Measurements from ENCODE around the gene DPH5.
A peak's percentile ranks its signal among the peaks of the same experiment; 100 is the strongest.
"Not testable (repeated sequence)": the region's sequence is repeated elsewhere in the genome, so short reads cannot be mapped to it uniquely, and the experiment has no call there.

Gene DPH5

DNA sequence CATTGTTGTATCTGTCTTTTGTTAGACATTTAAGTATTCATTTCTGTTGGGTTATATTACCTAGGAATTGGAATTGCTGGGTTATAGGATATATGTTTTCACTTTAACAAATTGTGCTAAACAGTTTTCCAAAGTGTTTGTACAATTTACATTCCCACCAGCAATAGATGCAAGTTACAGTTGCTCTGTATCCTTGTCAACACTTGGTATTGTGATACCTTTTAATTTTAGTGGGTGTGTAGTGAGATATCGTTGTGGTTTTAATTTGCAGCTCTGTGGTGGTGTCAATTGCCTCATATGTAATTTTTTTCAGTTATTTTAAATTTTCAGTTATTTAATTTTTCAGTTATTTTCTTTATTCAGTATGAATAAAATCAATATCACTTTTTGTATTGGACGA, 7.4 kb upstream of the DPH5 start:
- FAIRE-seq (peak; percentile 11), DNase-seq (ENCODE audit: insufficient read length, low spot score) (no peak)

DNA sequence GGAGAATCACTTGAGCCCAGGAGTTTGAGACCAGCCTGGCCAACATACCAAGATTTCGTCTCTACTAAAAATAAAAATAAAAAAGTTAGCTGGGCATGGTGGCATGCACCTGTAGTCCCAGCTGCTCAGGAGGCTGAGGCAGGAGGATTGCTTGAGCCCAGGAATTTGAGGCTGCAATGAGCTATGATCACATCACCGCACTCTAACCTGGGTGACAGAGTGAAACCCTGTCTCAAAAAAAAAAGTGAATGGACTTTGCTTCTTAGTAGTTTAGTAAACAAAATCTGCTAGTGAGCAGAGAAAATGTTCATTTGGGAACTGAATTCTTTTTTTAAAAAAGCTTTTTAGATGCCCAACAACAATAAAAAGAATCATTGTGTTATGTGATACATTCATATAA, 6.5 kb upstream of the DPH5 start:
- FAIRE-seq; DNase-seq (ENCODE audit: insufficient read length, low spot score): not testable (repeated sequence)

DNA sequence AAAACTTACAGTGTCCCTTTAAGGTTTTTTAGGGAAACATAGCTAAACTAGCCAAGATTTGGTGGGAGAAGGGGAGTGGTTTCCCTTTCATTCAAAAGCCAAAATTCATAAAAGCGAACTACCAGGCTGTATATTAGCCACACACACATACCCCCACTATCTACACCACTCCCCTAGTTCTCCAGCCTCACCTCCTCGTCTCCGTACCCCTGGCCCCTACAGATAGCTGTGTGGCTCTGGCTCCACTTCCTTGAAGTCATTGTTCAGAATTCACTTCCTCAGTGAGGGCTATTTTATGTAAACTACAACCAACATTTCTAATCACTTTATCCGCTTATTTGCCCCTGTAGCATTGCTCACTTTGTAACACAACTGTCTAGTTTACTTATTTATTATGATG, 5.3 kb upstream of the DPH5 start:
- DNase-seq (ENCODE audit: insufficient read length, low spot score) (no peak), FAIRE-seq (no peak)

DNA sequence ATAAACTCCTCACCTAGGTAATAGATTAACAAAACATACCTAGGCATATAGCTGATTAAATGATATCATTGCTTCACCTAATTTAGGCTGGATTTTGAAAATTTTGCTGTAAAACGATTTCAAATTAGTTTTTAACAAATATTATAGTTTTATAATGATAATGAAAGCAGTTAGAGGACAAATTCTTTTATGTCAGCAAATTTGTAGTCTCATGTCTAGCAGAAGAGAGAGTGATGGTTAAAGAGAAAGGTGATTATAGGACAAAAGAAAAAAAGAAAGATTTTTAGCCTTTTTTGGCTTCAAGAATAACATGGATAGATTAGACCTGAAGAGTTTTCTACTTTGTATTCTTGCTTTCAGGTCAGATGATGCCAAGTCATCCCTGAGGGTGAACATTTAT, 3.6 kb upstream of the DPH5 start:
- no peak for DNase-seq (ENCODE audit: insufficient read length, low spot score)
- FAIRE-seq, result peak; percentile 76

DNA sequence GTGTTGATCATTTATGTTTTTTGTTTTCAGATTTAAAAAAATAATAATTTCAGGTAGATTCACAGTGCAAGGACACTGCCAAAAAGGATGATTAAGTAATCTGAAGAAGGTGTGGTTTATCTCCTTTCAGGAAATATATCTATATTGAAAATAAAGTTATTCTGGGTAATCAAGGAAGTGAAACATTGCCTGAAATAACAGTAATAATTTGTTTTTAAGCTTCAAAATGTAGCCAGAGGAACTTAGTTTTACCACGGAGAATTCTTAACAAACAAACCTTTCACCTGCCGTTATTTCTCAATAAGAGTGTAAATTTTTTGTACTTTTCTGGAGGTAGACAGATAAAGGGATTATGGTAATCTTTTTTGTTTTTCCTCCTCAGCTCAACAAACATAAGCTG, 2.9 kb upstream of the DPH5 start:
- FAIRE-seq, result peak; percentile 44
- no peak for DNase-seq (ENCODE audit: insufficient read length, low spot score)

DNA sequence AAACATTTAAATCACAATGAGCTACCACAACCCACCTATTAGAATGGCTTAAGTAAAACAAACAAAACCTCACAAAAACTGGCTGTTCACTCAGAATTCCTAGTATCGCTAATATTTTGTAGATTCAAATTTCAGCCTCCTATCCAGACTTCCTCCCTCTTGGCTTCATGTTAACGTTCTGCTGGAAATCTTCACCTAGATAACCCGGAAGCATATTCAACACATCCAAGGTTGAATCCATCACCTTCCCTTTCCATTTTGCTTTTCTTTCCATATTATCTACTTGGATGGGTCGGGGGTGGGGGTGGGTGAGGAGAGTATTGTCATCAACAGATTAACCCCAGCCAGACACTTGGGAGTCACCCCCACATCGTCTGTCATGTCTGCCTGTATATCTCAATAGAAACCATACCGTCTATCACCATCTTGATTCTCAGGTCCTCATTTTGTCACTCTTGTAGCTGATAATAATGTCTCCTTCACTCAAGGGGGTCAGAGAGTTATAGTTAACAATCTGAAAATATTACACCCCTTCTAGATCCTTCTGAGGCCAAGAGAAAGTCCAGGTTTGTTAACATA, 1.7 kb upstream of the DPH5 start:
- FAIRE-seq, result peak; percentile 88

DNA sequence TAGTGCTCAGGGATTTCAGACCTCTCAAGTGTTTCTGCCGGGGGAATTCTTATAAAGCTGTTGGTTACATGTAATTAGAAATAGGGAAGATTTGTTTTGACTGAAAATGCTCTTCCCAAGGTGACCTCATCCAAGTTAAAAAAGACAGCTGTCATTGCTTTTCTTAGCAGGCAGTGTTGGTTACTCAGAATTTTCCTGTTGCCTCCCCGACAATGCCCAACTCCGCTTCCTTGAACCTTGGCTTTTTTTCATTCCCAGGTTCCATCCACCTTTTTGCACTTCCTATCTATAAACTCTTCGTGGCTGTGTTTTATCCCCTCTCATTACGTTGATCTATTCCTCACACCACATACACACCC, 825 bp upstream of the DPH5 start:
- no peak for FAIRE-seq

More for the DNA sequence above, 1.7 kb upstream of the DPH5 start:
- no peak for DNase-seq (ENCODE audit: insufficient read length, low spot score)

DNA sequence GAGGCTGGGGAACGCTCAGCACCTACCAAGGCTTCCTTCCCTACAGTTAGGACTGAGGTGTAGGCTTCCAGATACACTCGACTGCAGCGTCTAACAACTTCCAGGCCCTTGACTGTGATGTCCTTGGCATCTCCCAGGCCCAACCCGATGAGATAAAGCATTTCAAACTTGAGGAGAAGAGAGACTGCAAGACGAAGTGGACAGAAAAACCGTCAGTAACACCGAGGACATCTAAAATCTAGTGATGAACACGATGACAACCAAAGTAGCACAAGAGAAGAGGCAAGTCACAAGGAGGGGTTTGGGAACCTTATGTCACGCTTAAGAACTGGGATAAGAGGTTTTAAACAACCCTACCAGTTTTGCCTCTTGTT, 314 bp downstream of the DPH5 start:
- FAIRE-seq (no peak), DNase-seq (ENCODE audit: insufficient read length, low spot score) (no peak)

More for the DNA sequence above, 825 bp upstream of the DPH5 start:
- no peak for DNase-seq (ENCODE audit: insufficient read length, low spot score)

DNA sequence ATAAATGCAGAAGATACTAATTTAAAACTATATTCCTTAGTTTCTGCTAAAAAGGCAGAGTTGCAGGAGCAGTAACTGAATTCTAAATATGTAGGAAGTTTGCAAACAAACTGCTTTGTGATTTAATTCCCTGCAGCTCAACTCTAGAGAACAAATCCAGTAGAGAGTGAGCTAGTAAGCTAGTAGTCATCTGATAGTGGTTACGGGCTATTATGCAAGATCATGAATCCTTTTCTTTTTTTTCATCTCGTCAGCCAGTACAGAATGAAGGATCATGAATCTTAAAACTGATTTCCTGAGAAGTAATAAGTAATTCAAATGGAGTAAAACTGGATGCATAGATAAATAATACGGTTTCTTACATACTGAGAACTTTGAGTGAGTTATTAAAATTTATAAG, 3.3 kb downstream of the DPH5 start:
- DNase-seq (ENCODE audit: insufficient read length, low spot score) (no peak), FAIRE-seq (no peak)

DNA sequence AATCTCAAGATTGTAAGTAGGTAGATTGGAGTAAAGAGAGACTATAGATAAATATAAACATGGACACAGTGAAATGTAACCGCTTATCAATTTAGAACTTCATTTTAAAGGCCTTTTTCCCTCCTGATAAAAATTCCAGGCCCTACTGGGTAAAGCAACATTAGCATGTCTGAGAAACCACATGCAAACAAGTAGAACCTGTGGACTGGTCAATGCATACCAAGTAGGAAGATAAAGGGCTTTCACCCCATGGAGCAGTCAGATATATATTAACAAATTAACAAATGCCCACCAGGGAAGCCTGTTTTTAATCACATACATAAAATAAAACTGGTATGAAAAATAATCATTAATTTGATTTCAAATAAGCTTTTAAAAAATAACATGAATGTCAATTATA, 8.1 kb downstream of the DPH5 start:
- DNase-seq (ENCODE audit: insufficient read length, low spot score), result no peak
- FAIRE-seq, result no peak

DNA sequence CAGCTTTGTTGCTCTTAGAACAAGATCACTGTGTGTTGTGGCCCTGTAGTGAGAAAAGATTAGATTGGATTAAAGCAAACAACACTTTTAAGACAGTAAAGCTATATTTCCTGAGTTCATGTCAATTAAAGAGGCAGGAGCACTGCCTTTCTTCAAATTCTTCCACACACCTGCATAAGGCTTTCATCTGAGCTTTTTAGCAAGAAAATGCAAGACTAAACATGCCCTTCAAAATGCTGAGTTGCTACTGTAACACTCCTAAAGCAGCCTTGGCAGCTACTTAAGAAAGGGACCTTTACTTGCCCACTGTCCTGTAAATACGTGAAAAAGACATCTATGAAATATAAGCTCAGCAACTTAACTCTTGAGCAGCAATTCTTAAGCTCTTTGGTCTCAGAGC, 11.8 kb downstream of the DPH5 start:
- FAIRE-seq (no peak), DNase-seq (ENCODE audit: insufficient read length, low spot score) (no peak)

DNA sequence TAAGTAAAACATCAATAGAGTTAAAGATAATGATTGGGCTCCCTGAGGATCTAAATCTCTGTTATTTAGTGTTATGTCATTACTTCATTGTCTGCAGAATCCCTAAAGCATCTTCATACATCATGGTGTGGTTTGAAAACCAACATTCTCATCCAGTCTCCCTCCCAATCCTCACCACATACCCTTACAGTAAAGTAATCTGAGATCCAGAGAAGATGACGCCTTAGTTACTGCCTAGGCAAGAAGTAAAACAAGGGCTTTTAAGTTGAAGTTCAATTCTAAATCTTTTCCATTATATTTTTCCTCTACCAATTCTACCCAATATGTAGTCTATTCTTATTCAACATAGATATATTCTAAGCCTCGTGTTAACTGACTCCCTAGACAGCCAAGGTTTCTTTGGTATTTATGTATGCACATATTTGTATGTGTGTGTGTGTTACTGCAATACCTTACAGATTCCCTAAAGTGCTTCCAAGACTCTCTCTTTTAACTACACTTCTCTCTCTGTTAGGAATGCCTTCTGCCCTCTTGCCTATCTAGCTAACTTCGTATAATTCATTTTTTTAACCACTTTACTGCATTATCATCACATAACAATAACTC, 17.3 kb downstream of the DPH5 start:
- no peak for DNase-seq (ENCODE audit: insufficient read length, low spot score)
- no peak for FAIRE-seq

DNA sequence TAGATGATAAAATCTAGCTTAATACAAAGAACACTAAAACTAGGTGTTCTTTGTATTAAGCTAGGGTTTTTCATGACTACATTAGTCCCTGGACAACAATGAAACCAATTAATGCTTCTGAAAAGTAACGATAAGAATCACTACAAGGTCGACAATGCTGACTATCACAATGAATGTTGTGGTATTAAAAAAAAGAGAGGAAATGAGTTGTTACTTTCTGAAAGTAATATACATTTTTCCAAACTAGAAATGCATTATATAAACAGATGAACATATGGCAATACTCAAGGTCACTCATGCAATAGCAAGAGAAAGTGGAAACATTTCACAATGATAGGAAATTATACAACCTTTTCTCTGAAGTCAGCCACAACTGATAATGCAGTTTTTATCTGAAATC, 19.0 kb downstream of the DPH5 start:
- DNase-seq (ENCODE audit: insufficient read length, low spot score) (no peak), FAIRE-seq (peak; percentile 45)

DNA sequence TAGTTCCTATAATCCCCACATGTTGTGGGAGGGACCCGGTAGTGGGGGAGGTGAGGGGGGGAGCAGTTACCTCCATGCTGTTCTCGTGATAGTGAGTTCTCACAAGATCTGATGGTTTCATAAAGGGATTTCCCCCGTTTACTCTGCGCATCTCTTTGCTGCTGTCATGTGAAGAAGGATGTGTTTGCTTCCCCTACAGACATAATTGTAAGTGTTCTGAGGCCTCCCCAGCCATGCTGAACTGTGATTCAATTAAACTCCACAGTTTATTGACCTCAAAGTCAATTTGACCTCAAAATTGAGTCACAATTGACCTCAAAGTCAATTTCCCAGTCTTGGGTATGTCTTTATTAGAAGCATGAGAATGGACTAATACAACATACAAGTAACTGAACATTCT, 19.7 kb downstream of the DPH5 start:
- FAIRE-seq, result no peak
- no peak for DNase-seq (ENCODE audit: insufficient read length, low spot score)

DNA sequence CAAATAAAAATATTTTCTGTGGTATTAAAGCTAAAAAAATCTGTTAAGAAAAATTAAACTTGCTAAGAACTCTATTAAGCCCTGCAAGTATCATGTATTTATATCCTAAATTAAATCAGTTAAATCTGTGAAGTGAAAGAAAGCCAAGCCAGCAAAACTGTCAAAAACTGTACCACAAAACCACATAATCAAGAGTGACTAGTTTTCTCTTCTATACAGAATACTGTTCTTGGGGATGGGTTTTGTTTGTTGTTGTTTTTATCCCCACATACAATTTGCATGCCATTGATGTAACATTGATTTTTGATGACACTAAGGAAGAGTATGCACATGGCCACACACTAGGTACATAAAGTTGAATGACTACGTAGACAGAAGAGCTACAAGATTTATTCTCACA, 20.4 kb downstream of the DPH5 start:
- DNase-seq (ENCODE audit: insufficient read length, low spot score), result no peak
- no peak for FAIRE-seq

DNA sequence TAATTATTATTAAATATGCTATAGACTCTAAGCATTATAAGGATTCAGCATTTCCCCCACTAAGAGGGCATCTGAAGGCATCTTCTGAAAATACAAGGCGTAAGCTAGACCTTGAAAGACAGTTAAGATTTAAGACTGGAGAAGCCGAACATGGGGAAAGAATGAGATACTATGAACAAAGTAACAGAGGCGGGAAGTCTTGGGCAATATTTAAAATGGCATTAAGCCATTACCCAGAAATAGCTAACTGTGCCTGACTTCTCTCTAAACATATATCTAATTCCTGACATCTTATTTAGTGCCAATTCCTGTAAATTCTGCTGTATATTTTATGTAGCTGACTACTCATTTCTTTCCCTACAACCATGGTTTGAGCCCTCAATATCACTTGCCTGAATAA, 20.9 kb downstream of the DPH5 start:
- DNase-seq (ENCODE audit: insufficient read length, low spot score) (no peak), FAIRE-seq (no peak)

DNA sequence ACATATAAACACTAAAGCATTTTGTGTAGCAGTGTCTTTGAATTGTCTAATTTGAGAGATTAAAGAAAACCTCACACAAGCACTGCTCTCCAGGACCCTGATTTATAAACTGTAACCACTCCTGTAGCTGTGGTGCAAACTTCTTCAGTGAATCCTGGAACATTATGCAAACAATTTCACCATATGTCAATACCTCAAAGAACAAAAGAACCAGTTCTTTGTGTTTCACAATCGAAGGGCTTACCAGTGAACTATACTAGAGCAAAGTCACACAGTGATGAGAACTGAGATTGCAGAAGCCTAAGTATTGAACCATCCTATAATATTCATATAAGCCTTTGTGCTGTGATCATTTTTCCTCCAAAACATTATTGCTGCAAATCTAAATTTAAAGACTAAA, 21.5 kb downstream of the DPH5 start:
- DNase-seq (ENCODE audit: insufficient read length, low spot score) (no peak), FAIRE-seq (peak; percentile 75)

DNA sequence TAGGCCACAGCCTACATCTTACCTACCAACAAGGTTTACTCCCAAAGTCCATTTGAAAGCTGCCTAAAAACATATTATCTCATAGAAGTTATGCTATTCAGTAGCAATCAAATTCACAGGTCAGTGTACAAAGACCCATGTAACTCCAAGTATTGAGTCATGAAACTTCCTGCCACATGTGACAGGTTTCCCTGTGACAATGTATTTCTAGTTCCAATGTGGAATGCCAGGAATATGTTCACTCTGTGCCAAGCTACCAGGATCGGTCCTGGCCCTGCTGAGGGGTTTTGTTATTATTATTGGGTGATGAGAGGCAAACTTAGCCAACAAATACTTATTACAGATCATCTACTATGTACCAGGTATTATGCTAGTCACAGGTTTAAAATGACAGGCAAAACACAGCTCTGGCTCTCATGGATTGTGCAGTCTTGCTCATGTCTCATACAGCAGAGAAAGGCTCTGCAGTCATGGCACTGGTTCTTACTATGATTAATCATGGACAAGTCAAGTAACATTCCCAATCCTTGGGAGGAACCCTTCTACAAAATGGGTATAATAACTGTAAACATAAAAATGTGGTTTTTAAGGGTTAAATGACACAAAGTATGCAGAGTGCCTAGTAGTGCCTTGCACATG, 22.5 kb downstream of the DPH5 start:
- no peak for DNase-seq (ENCODE audit: insufficient read length, low spot score)
- FAIRE-seq, result no peak

DNA sequence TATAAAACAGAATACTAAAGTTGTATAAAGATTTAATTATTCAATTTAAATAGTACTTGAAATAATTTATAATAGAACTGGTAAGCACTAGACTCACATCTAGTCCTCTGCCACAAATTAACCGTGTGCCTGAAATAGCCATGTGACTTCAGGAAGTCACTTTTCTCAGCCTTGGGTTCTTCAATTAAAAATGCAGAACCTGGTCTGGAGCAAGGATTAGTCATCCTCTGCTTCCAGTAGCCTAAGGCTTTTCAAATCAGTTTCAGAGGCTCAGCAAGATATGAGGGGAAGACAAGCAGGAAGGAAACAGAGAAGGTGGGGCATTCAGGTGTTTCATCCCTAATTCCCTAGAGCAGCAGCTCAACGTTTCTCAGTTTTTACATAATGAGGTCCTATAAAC, 23.0 kb downstream of the DPH5 start:
- no peak for FAIRE-seq

DNA sequence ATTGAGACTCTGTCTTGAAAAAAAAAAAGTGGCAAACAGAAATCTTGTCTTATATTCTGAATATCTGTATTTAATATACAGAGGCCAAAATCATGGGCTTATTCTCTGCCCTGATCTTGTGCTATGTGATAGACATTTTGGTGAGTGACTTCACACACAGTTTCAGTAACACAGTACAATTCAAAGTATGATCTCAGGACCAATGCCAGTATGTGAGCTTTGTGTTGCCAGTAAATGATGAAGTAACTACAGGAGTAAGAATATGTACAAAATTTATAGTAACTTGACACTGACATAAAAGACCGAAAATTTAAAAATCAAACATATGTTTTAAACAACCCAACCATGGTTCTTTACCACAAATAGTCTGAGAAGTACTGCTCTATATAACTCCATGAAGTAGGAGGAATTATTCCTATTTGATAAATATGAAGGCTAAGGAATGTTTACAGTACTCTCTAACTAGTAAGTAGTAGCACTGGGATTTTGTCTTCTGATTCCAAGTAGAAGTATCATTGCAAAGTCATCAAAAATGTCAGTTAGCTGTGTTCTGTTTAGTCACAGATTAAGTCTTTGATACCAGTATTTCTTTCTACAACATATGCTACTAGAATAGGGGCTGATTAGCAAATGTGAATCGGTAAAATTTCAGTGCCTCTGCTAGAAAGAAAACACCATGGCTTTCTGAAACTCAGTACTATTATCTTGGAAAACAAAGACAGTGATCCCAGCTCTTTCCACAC, 25.3 kb downstream of the DPH5 start:
- FAIRE-seq, result no peak
- no peak for DNase-seq (ENCODE audit: insufficient read length, low spot score)

More for the DNA sequence above, 23.0 kb downstream of the DPH5 start:
- no peak for DNase-seq (ENCODE audit: insufficient read length, low spot score)

DNA sequence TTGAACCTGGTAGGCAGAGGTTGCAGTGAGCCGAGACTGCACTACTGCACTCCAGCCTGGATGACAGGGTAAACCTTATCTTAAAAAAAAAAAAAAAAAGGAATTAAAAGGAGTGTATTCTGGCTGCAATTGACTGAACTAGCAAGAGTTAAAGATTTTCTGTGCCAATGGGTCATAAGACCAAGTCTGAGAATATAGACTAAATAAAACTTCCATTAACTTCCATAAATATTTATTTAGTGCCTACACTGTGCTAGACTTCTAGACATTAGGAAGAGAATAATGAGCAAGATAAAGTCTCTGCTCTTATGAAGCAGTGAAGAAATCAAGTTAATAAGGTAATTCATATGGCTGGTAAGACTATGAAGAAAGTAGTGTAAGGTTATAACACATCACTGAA, 27.2 kb downstream of the DPH5 start:
- FAIRE-seq (no peak), DNase-seq (ENCODE audit: insufficient read length, low spot score) (no peak)

All from GM19239 (cell line).